HCT116 (cell line): ENCODE measurements around the gene UCN. TPM values are rescaled to one million over a fixed set of nuclear protein-coding genes. Genes with fewer than 3 reads are reported as not detected.
A peak's percentile ranks its signal among the peaks of the same experiment; 100 is the strongest.

Source experiments
- ATAC-seq: fragments of 200-7000 bp; cut with Tn5 transposase; 2 replicates; pipeline ENCODE4 v1.9.1; 2020; ENCODE audit warnings: mild to moderate bottlenecking, moderate library complexity
- BruUV-seq: library from RNA; stranded (reverse); fragments of 400-500 nt; replicated peaks from 2 replicates; lab custom pipeline; 2021; lab: Mats Ljungman, UMichigan
- CTCF ChIA-PET: fragments of 300-600 bp; sonication (Branson Sonifier 250); formaldehyde crosslinking; loops from one replicate; lab custom pipeline; 2021; ENCODE audit warnings: antibody characterized with exemption; lab: Charles Lee
- POLR2A ChIA-PET: fragments of 300-600, 350-600 bp; sonication (Branson Sonifier 250); formaldehyde crosslinking; loops from one replicate; lab custom pipeline; 2021; ENCODE audit warnings: antibody characterized with exemption; lab: Charles Lee
- RAD21 ChIA-PET, 2 experiments: fragments of 300-600 bp; sonication (Branson Sonifier 250); formaldehyde crosslinking; loops; one replicate each; lab custom pipeline; 2023; ENCODE audit warnings: low total read pairs in 2 of 2; ENCODE audit not compliant: uncharacterized antibody in 2 of 2, unreplicated experiment in 2 of 2, low non-redundant PET in 1 of 2; lab: Charles Lee
- DNase-seq: peaks from one replicate; pipeline ENCODE4 v3.0.0-alpha.2; 2010; ENCODE audit warnings: low read depth, low spot score
- H2AFZ ChIP-seq: fragments of 200-600 bp; shearing (Covaris generic), sonication (generic); 2 replicates; pipeline ENCODE4 v1.6.1; 2017; ENCODE audit warnings: low read depth, mixed run types, mixed read lengths, antibody characterized with exemption, low read length; ENCODE audit not compliant: poor library complexity, severe bottlenecking
- H3K27ac ChIP-seq: 2 replicates; pipeline ENCODE4 v1.5.1; 2012; ENCODE audit warnings: low read depth, low read length
- H3K27me3 ChIP-seq: fragments of 200-600 bp; sonication (generic); 2 replicates; pipeline ENCODE4 v1.6.1; 2016; ENCODE audit warnings: mixed run types, low read length, mixed read lengths; ENCODE audit not compliant: insufficient read depth
- H3K36me3 ChIP-seq, 2 experiments: fragments of 200-500 bp in 1 of 2; fragments of 200-600 bp in 1 of 2; sonication (Bioruptor generic) in 1 of 2; sonication (generic) in 1 of 2; 2 replicates each; pipeline versions ENCODE4 v1.5.1 to v1.6.1; 2014 to 2016; ENCODE audit warnings: low read length in 2 of 2, inconsistent platforms in 1 of 2, mixed read lengths in 1 of 2, mixed run types in 1 of 2; ENCODE audit not compliant: insufficient read depth in 2 of 2, control insufficient read depth in 1 of 2
- H3K4me1 ChIP-seq, 2 experiments: fragments of 200-600 bp in 1 of 2; sonication (generic) in 1 of 2; 2 replicates each; pipeline versions ENCODE4 v1.5.1 to v1.6.1; 2012 to 2017; ENCODE audit warnings: low read length in 2 of 2, inconsistent platforms in 1 of 2, mild to moderate bottlenecking in 1 of 2, mixed read lengths in 1 of 2, mixed run types in 1 of 2, moderate library complexity in 1 of 2; ENCODE audit not compliant: insufficient read depth in 2 of 2, control insufficient read depth in 1 of 2
- H3K4me2 ChIP-seq: fragments of 200-600 bp; sonication (generic); 2 replicates; pipeline ENCODE4 v1.6.1; 2017; ENCODE audit warnings: mixed run types, low read length, mixed read lengths
- H3K4me3 ChIP-seq, 2 experiments: fragments of 200-600 bp in 1 of 2; sonication (generic) in 1 of 2; replicated peaks in 1 of 2; 2 replicates each; pipeline ENCODE4 v1.5.1; 2011 to 2016; ENCODE audit warnings: low read length in 2 of 2, control low read depth in 1 of 2, low read depth in 1 of 2, mild to moderate bottlenecking in 1 of 2, mixed read lengths in 1 of 2, mixed run types in 1 of 2
- H3K79me2 ChIP-seq: fragments of 200-600 bp; sonication (generic); 2 replicates; pipeline ENCODE4 v1.6.1; 2017; ENCODE audit warnings: mild to moderate bottlenecking, mixed run types, low read length, moderate library complexity, mixed read lengths; ENCODE audit not compliant: insufficient read depth
- H3K9ac ChIP-seq: fragments of 200-600 bp; sonication (generic); 2 replicates; pipeline ENCODE4 v1.6.1; 2016; ENCODE audit warnings: low read length, mixed read lengths
- H3K9me2 ChIP-seq: fragments of 200-600 bp; sonication (generic), shearing (Covaris generic); 2 replicates; pipeline ENCODE4 v1.6.1; 2017; ENCODE audit warnings: mixed run types, mild to moderate bottlenecking, moderate library complexity; ENCODE audit not compliant: insufficient read depth
- H3K9me3 ChIP-seq, 2 experiments: fragments of 200-500 bp in 1 of 2; fragments of 200-600 bp in 1 of 2; sonication (Bioruptor generic) in 1 of 2; sonication (generic) in 1 of 2; 2 replicates each; pipeline ENCODE4 v1.6.1; 2014 to 2017; ENCODE audit warnings: low read length in 2 of 2, mixed read lengths in 2 of 2, inconsistent platforms in 1 of 2, low read depth in 1 of 2, mild to moderate bottlenecking in 1 of 2, mixed run types in 1 of 2, moderate library complexity in 1 of 2; ENCODE audit not compliant: control insufficient read depth in 1 of 2, insufficient read depth in 1 of 2
- H4K20me1 ChIP-seq: fragments of 200-600 bp; sonication (generic), shearing (Covaris generic); 2 replicates; pipeline ENCODE4 v1.6.1; 2017; ENCODE audit warnings: mixed run types, mild to moderate bottlenecking, moderate library complexity; ENCODE audit not compliant: insufficient read depth
- ATF3 ChIP-seq: IDR thresholded peaks from 2 replicates; pipeline ENCODE4 v1.6.1; 2012
- CTCF ChIP-seq, 3 experiments: fragments of 200-600 bp in 1 of 3; sonication (generic) in 1 of 3; IDR thresholded peaks in 2 of 3; conservative IDR thresholded peaks in 1 of 3; 2 replicates each; pipeline ENCODE4 v1.5.1; 2012 to 2017; ENCODE audit warnings: low read depth in 2 of 3, low read length in 2 of 3, antibody characterized with exemption in 1 of 3, borderline replicate concordance in 1 of 3, control low read depth in 1 of 3, mild to moderate bottlenecking in 1 of 3, mixed read lengths in 1 of 3, mixed run types in 1 of 3, moderate library complexity in 1 of 3; ENCODE audit not compliant: insufficient read depth in 1 of 3
- EGR1 ChIP-seq: IDR thresholded peaks from 2 replicates; pipeline ENCODE4 v1.6.1; 2012; ENCODE audit warnings: low read depth
- ELF1 ChIP-seq: IDR thresholded peaks from 2 replicates; pipeline ENCODE4 v1.6.1; 2012; ENCODE audit warnings: low read depth, borderline replicate concordance
- MAX ChIP-seq: IDR thresholded peaks from 2 replicates; pipeline ENCODE4 v1.6.1; 2012
- POLR2A ChIP-seq: IDR thresholded peaks from 2 replicates; pipeline ENCODE4 v1.7.0; 2011; ENCODE audit warnings: borderline replicate concordance; ENCODE audit not compliant: insufficient read depth, insufficient read length; ENCODE audit errors: extremely low read depth
- SP1 ChIP-seq: IDR thresholded peaks from 2 replicates; pipeline ENCODE4 v1.6.1; 2012; ENCODE audit warnings: low read depth
- SRF ChIP-seq: IDR thresholded peaks from 2 replicates; pipeline ENCODE4 v1.6.1; 2012; ENCODE audit warnings: low read depth
- ZBTB33 ChIP-seq: IDR thresholded peaks from 2 replicates; pipeline ENCODE4 v1.6.1; 2011; ENCODE audit warnings: mild to moderate bottlenecking, low read length, moderate library complexity; ENCODE audit not compliant: insufficient replicate concordance; ENCODE audit errors: extremely low read depth
- intact Hi-C: fragments of 100-400 bp; cut with micrococcal nuclease; formaldehyde crosslinking; loops from 2 replicates; pipeline ENCODE4 v1.10.0; 2022
- total RNA-seq: library from RNA; stranded (reverse); gene quantifications from one replicate; pipeline ENCODE4 v1.2.1, GENCODE V29; 2021; ENCODE audit not compliant: unreplicated experiment

Gene UCN
- total RNA-seq, 1 experiment from 2014 or later: 8.0 TPM

GRCh38 chr2:27347641-27348040, 39.4 kb upstream of the UCN start:
- no peak for DNase-seq
- CTCF ChIA-PET: no interaction called here
- RAD21 ChIA-PET: no interaction called here
- H3K4me2 ChIP-seq: no peak overlapping the region
- no peaks in the 10 kb centered on the region for H3K4me1 ChIP-seq
- H3K9me2 ChIP-seq: no peaks in the 10 kb centered on the region
- no peak overlapping the region for H2AFZ ChIP-seq
- intact Hi-C loops: no loop called here
- H3K4me3 ChIP-seq: no peak overlapping the region
- no peak for TF ChIP-seq ATF3
- TF ChIP-seq CTCF (IDR thresholded peaks at IDR 0.05 in 2 of 3, conservative IDR thresholded peaks at IDR 0.05 in 1 of 3; ENCODE audit: borderline replicate concordance in 1 of 3, insufficient read depth in 1 of 3, low read depth in 2 of 3, low read length in 2 of 3): no peak
- no peak for TF ChIP-seq SRF
- TF ChIP-seq MAX: no peak
- TF ChIP-seq EGR1: no peak
- no peak for TF ChIP-seq ZBTB33
- no peak for TF ChIP-seq POLR2A
- no peak for TF ChIP-seq SP1
- no peak for TF ChIP-seq ELF1
- H4K20me1 ChIP-seq: no peaks in the 10 kb centered on the region
- H3K9ac ChIP-seq: no peak overlapping the region
- peaks cover 1 to 9% of the 10 kb centered on the region in 2 experiments; a peak in 3 of 4 replicates for H3K36me3 ChIP-seq
- no peaks in the 10 kb centered on the region for H3K27me3 ChIP-seq
- H3K79me2 ChIP-seq: peaks cover 95% of the 10 kb centered on the region
- POLR2A ChIA-PET: no interaction called here
- no peak overlapping the region for H3K27ac ChIP-seq
- H3K9me3 ChIP-seq: no peaks in the 10 kb centered on the region
- ATAC-seq: peak; percentile 32; the same call in 1 of the 2 replicates
- no TSS peak for BruUV-seq
